Astrocyte (in vitro differentiated cells and primary cell): ENCODE results near the gene ADH4.
"Not testable (repeated sequence)": the region's sequence is repeated elsewhere in the genome, so short reads cannot be mapped to it uniquely, and the experiment has no call there.

Source experiments
- CTCF ChIP-seq: IDR thresholded peaks from 2 replicates; pipeline ENCODE4 v1.5.1; 2011; ENCODE audit warnings: low read depth, mild to moderate bottlenecking, inconsistent platforms, low read length, moderate library complexity; ENCODE audit not compliant: insufficient read depth
- EZH2 ChIP-seq: IDR thresholded peaks from 2 replicates; pipeline ENCODE4 v1.6.1; 2012; ENCODE audit warnings: mild to moderate bottlenecking, low read length, inconsistent platforms; ENCODE audit not compliant: insufficient read depth

DNA sequence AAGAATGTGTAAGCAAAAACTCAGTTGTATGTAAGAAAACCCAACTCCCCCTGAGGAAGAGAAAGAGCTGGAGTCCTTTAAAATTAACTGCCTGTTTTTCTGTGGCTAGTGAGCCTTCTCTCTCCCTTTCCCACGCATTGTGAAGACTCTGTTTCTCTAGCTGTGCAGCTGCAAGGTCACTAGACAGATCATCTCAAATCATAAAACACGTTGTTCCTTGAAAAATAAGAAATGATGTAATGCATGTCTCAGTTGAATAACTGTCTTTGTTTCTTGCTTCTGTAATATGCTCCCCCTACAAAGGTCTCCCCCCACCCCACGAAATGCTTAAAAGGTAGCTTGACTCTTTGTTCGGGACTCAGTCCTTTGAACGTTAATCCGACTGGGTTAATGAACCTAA lies 63.2 kb downstream of the ADH4 start:
- not testable (repeated sequence) for TF ChIP-seq CTCF, EZH2
